GM12878 (cell line): Measurements from ENCODE around the gene STRA6. TPM values are rescaled to one million over a fixed set of nuclear protein-coding genes. Genes with fewer than 3 reads are reported as not detected.
A peak's percentile ranks its signal among the peaks of the same experiment; 100 is the strongest.

ENCODE experiments used
- ATAC-seq: fragments of 200-7000 bp; cut with Tn5 transposase; 3 replicates; pipeline ENCODE4 v1.9.1; 2020; ENCODE audit warnings: mild to moderate bottlenecking, moderate library complexity
- BruUV-seq: library from RNA; stranded (reverse); fragments of 400-500 nt; replicated peaks from 2 replicates; lab custom pipeline; 2021; lab: Mats Ljungman, UMichigan
- CTCF ChIA-PET: fragments of 300-600 bp; sonication (Branson Sonifier 250); formaldehyde crosslinking; extraction: SDS; loops from one replicate; lab custom pipeline; 2021; ENCODE audit warnings: inconsistent platforms; lab: Yijun Ruan, JAX
- POLR2A ChIA-PET: fragments of 350-600 bp; formaldehyde crosslinking; extraction: SDS; loops from one replicate; lab custom pipeline; 2021; ENCODE audit warnings: inconsistent platforms; lab: Charles Lee
- RAD21 ChIA-PET: fragments of 300-600 bp; sonication (Branson Sonifier 250); formaldehyde crosslinking; loops from one replicate; lab custom pipeline; 2023; ENCODE audit warnings: antibody characterized with exemption; ENCODE audit not compliant: unreplicated experiment; lab: Charles Lee
- SMC1A ChIA-PET: fragments of 300-600 bp; sonication (Branson Sonifier 250); formaldehyde crosslinking; loops from one replicate; lab custom pipeline; 2023; ENCODE audit not compliant: unreplicated experiment, uncharacterized antibody; lab: Charles Lee
- DNase-seq: peaks from one replicate; pipeline ENCODE4 v3.0.0-alpha.2; 2011; ENCODE audit warnings: low read depth, low spot score
- FAIRE-seq: peaks from 3 replicates; lab custom pipeline; 2011; peaks lifted over from hg19 to GRCh38; lab: Jason Lieb, UNC
- H2AFZ ChIP-seq: 2 replicates; pipeline ENCODE4 v1.6.0; 2011; ENCODE audit warnings: low read depth, low read length, control low read depth; ENCODE audit not compliant: control insufficient read depth
- H3K27ac ChIP-seq: 2 replicates; pipeline ENCODE4 v1.5.1; 2011; ENCODE audit warnings: control low read depth; ENCODE audit not compliant: control insufficient read depth, insufficient read depth
- H3K27me3 ChIP-seq, 2 experiments: replicated peaks in 1 of 2; 2 replicates each; pipeline versions ENCODE4 v1.6.0 to v1.6.1; 2011; ENCODE audit warnings: low read length in 1 of 2; ENCODE audit not compliant: control insufficient read depth in 2 of 2, insufficient read depth in 2 of 2
- H3K36me3 ChIP-seq, 2 experiments: 2 replicates each; pipeline ENCODE4 v1.5.1; 2011; ENCODE audit warnings: low read length in 1 of 2; ENCODE audit not compliant: control insufficient read depth in 2 of 2, insufficient read depth in 2 of 2
- H3K4me1 ChIP-seq: 2 replicates; pipeline ENCODE4 v1.6.1; 2011; ENCODE audit warnings: mild to moderate bottlenecking, low read length, moderate library complexity, mixed read lengths; ENCODE audit not compliant: control insufficient read depth, insufficient read depth
- H3K4me2 ChIP-seq: 2 replicates; pipeline ENCODE4 v1.6.0; 2011; ENCODE audit warnings: control low read depth; ENCODE audit not compliant: control insufficient read depth, insufficient read depth
- H3K4me3 ChIP-seq: fragments of 200-600 bp; sonication (generic); 2 replicates; pipeline ENCODE4 v1.5.1; 2016
- H3K79me2 ChIP-seq: 2 replicates; pipeline ENCODE4 v1.6.0; 2011; ENCODE audit warnings: low read length; ENCODE audit not compliant: control insufficient read depth, insufficient read depth
- H3K9ac ChIP-seq: 2 replicates; pipeline ENCODE4 v1.8.0; 2011; ENCODE audit warnings: low read length, control low read depth, mixed read lengths; ENCODE audit not compliant: control insufficient read depth, insufficient read depth
- H3K9me3 ChIP-seq: replicated peaks from 3 replicates; pipeline ENCODE4 v1.5.1; 2011; ENCODE audit warnings: mild to moderate bottlenecking, low read length; ENCODE audit not compliant: control insufficient read depth, insufficient read depth
- H4K20me1 ChIP-seq: 2 replicates; pipeline ENCODE4 v1.6.0; 2011; ENCODE audit not compliant: control insufficient read depth, insufficient read depth
- ASH2L ChIP-seq: fragments of 300-600, 200-600 bp; sonication (generic); IDR thresholded peaks from 2 replicates; pipeline ENCODE4 v1.6.1; 2017; ENCODE audit warnings: low read depth, mild to moderate bottlenecking, borderline replicate concordance
- CREM ChIP-seq: IDR thresholded peaks from 2 replicates; pipeline ENCODE4 v1.6.1; 2014; ENCODE audit warnings: antibody characterized with exemption, low read depth
- CUX1 ChIP-seq: IDR thresholded peaks from 2 replicates; pipeline ENCODE4 v1.6.1; 2012; ENCODE audit warnings: improper control_type of control experiment, low read depth, low read length; ENCODE audit not compliant: insufficient replicate concordance
- EP300 ChIP-seq, 2 experiments: fragments of 150-350 bp in 1 of 2; IDR thresholded peaks; 2 replicates each; pipeline ENCODE4 v1.6.1; 2011 to 2012; ENCODE audit warnings: low read depth in 2 of 2, low read length in 2 of 2, borderline replicate concordance in 1 of 2, improper control_type of control experiment in 1 of 2, inconsistent platforms in 1 of 2; ENCODE audit not compliant: control insufficient read depth in 1 of 2
- ETV6 ChIP-seq, 2 experiments: fragments of 450-650 bp in 1 of 2; IDR thresholded peaks in 1 of 2; conservative IDR thresholded peaks in 1 of 2; 2 replicates each; pipeline ENCODE4 v1.6.1; 2014; ENCODE audit warnings: antibody characterized with exemption in 1 of 2, borderline replicate concordance in 1 of 2, low read depth in 1 of 2, mild to moderate bottlenecking in 1 of 2, moderate library complexity in 1 of 2
- FOXK2 ChIP-seq: fragments of 450-650 bp; IDR thresholded peaks from 2 replicates; pipeline ENCODE4 v1.6.1; 2017; ENCODE audit warnings: mild to moderate bottlenecking, moderate library complexity
- NR2F1 ChIP-seq: fragments of 450-650 bp; conservative IDR thresholded peaks from 2 replicates; pipeline ENCODE4 v1.6.1; 2017; ENCODE audit warnings: mild to moderate bottlenecking
- RAD51 ChIP-seq: fragments of 450-650 bp; IDR thresholded peaks from 2 replicates; pipeline ENCODE4 v1.6.1; 2016; ENCODE audit warnings: moderate library complexity, mild to moderate bottlenecking, inconsistent platforms
- SPI1 ChIP-seq: IDR thresholded peaks from 2 replicates; pipeline ENCODE4 v1.6.1; 2011; ENCODE audit warnings: low read depth, mild to moderate bottlenecking, low read length, moderate library complexity, borderline replicate concordance; ENCODE audit not compliant: insufficient read depth
- SRF ChIP-seq, 2 experiments: IDR thresholded peaks; 2 replicates each; pipeline ENCODE4 v1.6.1; 2011; ENCODE audit warnings: low read depth in 2 of 2, low read length in 2 of 2, mild to moderate bottlenecking in 1 of 2, moderate library complexity in 1 of 2
- TCF7 ChIP-seq: IDR thresholded peaks from 2 replicates; pipeline ENCODE4 v1.6.1; 2014; ENCODE audit warnings: antibody characterized with exemption, borderline replicate concordance
- WGBS: methylation state at CpG from one replicate; pipeline ENCODE4 v1.1.6; 2016; ENCODE audit warnings: low lambda C conversion rate; ENCODE audit not compliant: insufficient replicate concordance, insufficient coverage; ENCODE audit errors: missing lambda C conversion rate; 5-methylcytosine and 5-hydroxymethylcytosine counted together
- in situ Hi-C: fragments of 300-500 bp; cut with MboI; formaldehyde crosslinking; loops from 9 replicates; pipeline ENCODE4 v1.14.3; 2018; ENCODE audit warnings: mixed read lengths
- intact Hi-C: fragments of 100-400 bp; cut with micrococcal nuclease; formaldehyde crosslinking; loops from one replicate; pipeline ENCODE4 v1.14.2; 2022; ENCODE audit not compliant: unreplicated experiment
- polyA plus RNA-seq, 11 experiments: library from polyadenylated mRNA; depleted of rRNA in 4 of 11; unstranded in 6 of 11; stranded (reverse) in 5 of 11; fragments of >200 nt; fragmentation: Nextera tagmentation in 4 of 11; fragmentation: Illumina TruSeq in 1 of 11; extraction: Ambion mirVana in 4 of 11; extraction: Trizol in 1 of 11; gene quantifications; 1 replicate in 1 of 11; 2 replicates in 10 of 11; pipeline versions ENCODE4 v1.2.1 to v1.2.3, GENCODE V29; 2011 to 2016; ENCODE audit warnings: inconsistent platforms in 2 of 11, missing spikeins in 2 of 11, low read depth in 1 of 11
- total RNA-seq, 4 experiments: library from RNA; depleted of rRNA in 3 of 4; stranded (reverse); fragments of >200 nt in 3 of 4; fragmentation: Illumina TruSeq in 1 of 4; extraction: Trizol in 1 of 4; gene quantifications; 2 replicates each; pipeline versions ENCODE4 v1.2.1 to v1.2.3, GENCODE V29; 2013 to 2021
- TF ChIP-seq, protein P1 (sequence below): fragments of 450-650 bp; IDR thresholded peaks from 2 replicates; pipeline ENCODE4 v1.6.1; 2017; ENCODE audit warnings: mild to moderate bottlenecking, low read depth, inconsistent platforms; ENCODE audit not compliant: poor library complexity, severe bottlenecking
- TF ChIP-seq, protein P2 (sequence below): IDR thresholded peaks from 2 replicates; pipeline ENCODE4 v1.6.1; 2011; ENCODE audit warnings: low read depth, low read length, improper control_type of control experiment, borderline replicate concordance

STRA6 gene
- total and polyA plus RNA-seq, 10 of the 15 experiments (the other 5 are each of a cell fraction or from before 2014, with no cell fraction given) = 0.31 to 10.8 (median 5.8) TPM

- H2AFZ ChIP-seq = peak overlapping the region; percentile 36; the same call in 1 of the 2 replicates
- H3K9me3 ChIP-seq = no peaks in the 10 kb centered on the region
- ATAC-seq = peak; percentile 97
- peak; percentile 84 for FAIRE-seq
- H3K9ac ChIP-seq = peak overlapping the region; percentile 35; the same call in 1 of the 2 replicates
- in situ Hi-C loops = no loop called here
- intact Hi-C loops = no loop called here
- H3K4me2 ChIP-seq = peak overlapping the region; percentile 64
- peaks cover 33% of the 10 kb centered on the region for H3K4me1 ChIP-seq
- WGBS = 10% methylated on average over 5 of the region's 5 CpGs
- no peaks in the 10 kb centered on the region for H3K79me2 ChIP-seq
- ChIA-PET RAD21 (no interaction called here), CTCF (no interaction called here), POLR2A (no interaction called here), SMC1A (interaction anchor here (0.8 kb wide), 1 partner anchor 37 kb away, joined by 4 read pairs; no protein-coding TSS in a partner anchor)
- H3K27ac ChIP-seq = peak overlapping the region; percentile 82
- H3K36me3 ChIP-seq = no peaks in the 10 kb centered on the region
- H3K27me3 ChIP-seq = no peaks in the 10 kb centered on the region
- no TSS peak for BruUV-seq
- no peaks in the 10 kb centered on the region for H4K20me1 ChIP-seq
- peak overlapping the region; percentile 1; the same call in 1 of the 2 replicates for H3K4me3 ChIP-seq
- peak; percentile 69 for DNase-seq
- TF ChIP-seq SPI1 (no peak), NR2F1 (peak; percentile 34; the same call in 1 of the 2 replicates), CUX1 (no peak), ETV6 (conservative IDR thresholded peaks at IDR 0.05 in 1 of 2, IDR thresholded peaks at IDR 0.05 in 1 of 2; ENCODE audit: borderline replicate concordance in 1 of 2, low read depth in 1 of 2) (peak in 1 of 2 experiments; percentile 28; a peak in 1 of 4 replicates), CREM (peak; percentile 77), ASH2L (no peak), EP300 (IDR thresholded peaks at IDR 0.05; ENCODE audit: borderline replicate concordance in 1 of 2, control insufficient read depth in 1 of 2, low read depth in 2 of 2, low read length in 2 of 2) (0 out of 4 replicates have a peak, but pooled peaks of 1 of the 2 experiments have one; percentile 20), RAD51 (no peak), TCF7 (0 out of 2 replicates have a peak, but pooled peaks have one; percentile 24), FOXK2 (no peak), SRF (IDR thresholded peaks at IDR 0.05; ENCODE audit: low read depth in 2 of 2, low read length in 2 of 2) (peak in 1 of 2 experiments; percentile 13; a peak in 1 of 4 replicates)
- TF ChIP-seq, protein P1, sequence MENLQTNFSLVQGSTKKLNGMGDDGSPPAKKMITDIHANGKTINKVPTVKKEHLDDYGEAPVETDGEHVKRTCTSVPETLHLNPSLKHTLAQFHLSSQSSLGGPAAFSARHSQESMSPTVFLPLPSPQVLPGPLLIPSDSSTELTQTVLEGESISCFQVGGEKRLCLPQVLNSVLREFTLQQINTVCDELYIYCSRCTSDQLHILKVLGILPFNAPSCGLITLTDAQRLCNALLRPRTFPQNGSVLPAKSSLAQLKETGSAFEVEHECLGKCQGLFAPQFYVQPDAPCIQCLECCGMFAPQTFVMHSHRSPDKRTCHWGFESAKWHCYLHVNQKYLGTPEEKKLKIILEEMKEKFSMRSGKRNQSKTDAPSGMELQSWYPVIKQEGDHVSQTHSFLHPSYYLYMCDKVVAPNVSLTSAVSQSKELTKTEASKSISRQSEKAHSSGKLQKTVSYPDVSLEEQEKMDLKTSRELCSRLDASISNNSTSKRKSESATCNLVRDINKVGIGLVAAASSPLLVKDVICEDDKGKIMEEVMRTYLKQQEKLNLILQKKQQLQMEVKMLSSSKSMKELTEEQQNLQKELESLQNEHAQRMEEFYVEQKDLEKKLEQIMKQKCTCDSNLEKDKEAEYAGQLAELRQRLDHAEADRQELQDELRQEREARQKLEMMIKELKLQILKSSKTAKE = peak; percentile 35
- TF ChIP-seq, protein P2, sequence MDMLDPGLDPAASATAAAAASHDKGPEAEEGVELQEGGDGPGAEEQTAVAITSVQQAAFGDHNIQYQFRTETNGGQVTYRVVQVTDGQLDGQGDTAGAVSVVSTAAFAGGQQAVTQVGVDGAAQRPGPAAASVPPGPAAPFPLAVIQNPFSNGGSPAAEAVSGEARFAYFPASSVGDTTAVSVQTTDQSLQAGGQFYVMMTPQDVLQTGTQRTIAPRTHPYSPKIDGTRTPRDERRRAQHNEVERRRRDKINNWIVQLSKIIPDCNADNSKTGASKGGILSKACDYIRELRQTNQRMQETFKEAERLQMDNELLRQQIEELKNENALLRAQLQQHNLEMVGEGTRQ = no peak
Observed at GRCh38 chr15:74158855-74159650, 43.5 kb downstream of the STRA6 start.
